HepG2 (cell line): ENCODE data around the gene TMEM139. TPM values are rescaled to one million over a fixed set of nuclear protein-coding genes. Genes with fewer than 3 reads are reported as not detected.

Experiments used
- CBX1 ChIP-seq: IDR thresholded peaks from one replicate; pipeline ENCODE4 v1.6.1; 2016; ENCODE audit warnings: antibody characterized with exemption, low read depth
- ESRRA ChIP-seq: sonication (generic); formaldehyde crosslinking; IDR thresholded peaks from 2 replicates; pipeline ENCODE4 v1.5.1; 2020; ENCODE audit warnings: mild to moderate bottlenecking, low read depth, missing genetic modification reagents
- ETV6 ChIP-seq: sonication (generic); formaldehyde crosslinking; conservative IDR thresholded peaks from 2 replicates; pipeline ENCODE4 v1.4.0; 2020; ENCODE audit warnings: missing genetic modification reagents
- FOXC1 ChIP-seq: sonication (generic); formaldehyde crosslinking; IDR thresholded peaks from 2 replicates; pipeline ENCODE4 v1.8.0; 2022; ENCODE audit warnings: mild to moderate bottlenecking, missing genetic modification reagents, borderline replicate concordance
- FOXO1 ChIP-seq: sonication (generic); formaldehyde crosslinking; IDR thresholded peaks from 2 replicates; pipeline ENCODE4 v1.4.0; 2020; ENCODE audit warnings: missing genetic modification reagents
- IKZF5 ChIP-seq: IDR thresholded peaks from 2 replicates; pipeline ENCODE4 v1.6.1; 2018; ENCODE audit warnings: missing genetic modification reagents, mild to moderate bottlenecking, missing compliant biosample characterization
- KAT2B ChIP-seq: fragments of 150-350 bp; IDR thresholded peaks from 2 replicates; pipeline ENCODE4 v1.6.1; 2014; ENCODE audit warnings: low read depth, low read length, borderline replicate concordance
- KLF16 ChIP-seq, 2 experiments: sonication (generic) in 1 of 2; formaldehyde crosslinking in 1 of 2; IDR thresholded peaks; 2 replicates each; pipeline versions ENCODE4 v1.6.1 to v1.8.0; 2016 to 2023; ENCODE audit warnings: missing genetic modification reagents in 2 of 2, missing compliant biosample characterization in 1 of 2
- MED13 ChIP-seq: sonication (generic); formaldehyde crosslinking; IDR thresholded peaks from 2 replicates; pipeline ENCODE4 v1.5.0; 2020; ENCODE audit warnings: missing genetic modification reagents
- MXD3 ChIP-seq: IDR thresholded peaks from 2 replicates; pipeline ENCODE4 v1.6.1; 2016; ENCODE audit warnings: mild to moderate bottlenecking, missing biosample characterization, missing genetic modification reagents
- NCOR1 ChIP-seq: fragments of 200-600 bp; sonication (generic); IDR thresholded peaks from 2 replicates; pipeline ENCODE4 v1.7.0; 2017; ENCODE audit warnings: antibody characterized with exemption, low read length, borderline replicate concordance
- PAX8 ChIP-seq: sonication (generic); formaldehyde crosslinking; IDR thresholded peaks from 2 replicates; pipeline ENCODE4 v1.8.0; 2022; ENCODE audit warnings: mild to moderate bottlenecking, missing genetic modification reagents, borderline replicate concordance
- PREB ChIP-seq: sonication (generic); formaldehyde crosslinking; IDR thresholded peaks from 2 replicates; pipeline ENCODE4 v1.4.0; 2020; ENCODE audit warnings: missing genetic modification reagents
- RXRB ChIP-seq: IDR thresholded peaks from 2 replicates; pipeline ENCODE4 v1.6.1; 2016; ENCODE audit warnings: borderline replicate concordance, missing genetic modification reagents, missing compliant biosample characterization
- SSRP1 ChIP-seq: IDR thresholded peaks from 2 replicates; pipeline ENCODE4 v1.6.1; 2016; ENCODE audit warnings: control low read depth
- YEATS4 ChIP-seq: sonication (generic); formaldehyde crosslinking; IDR thresholded peaks from 2 replicates; pipeline ENCODE4 v1.4.0; 2020; ENCODE audit warnings: missing genetic modification reagents, borderline replicate concordance
- ZBTB2 ChIP-seq: sonication (generic); formaldehyde crosslinking; IDR thresholded peaks from 2 replicates; pipeline ENCODE4 v1.8.0; 2022; ENCODE audit warnings: low read depth, missing genetic modification reagents
- ZBTB8A ChIP-seq: sonication (generic); formaldehyde crosslinking; IDR thresholded peaks from 2 replicates; pipeline ENCODE4 v1.4.0; 2020; ENCODE audit warnings: mild to moderate bottlenecking, low read depth, missing genetic modification reagents, borderline replicate concordance
- ZFP62 ChIP-seq: sonication (generic); formaldehyde crosslinking; IDR thresholded peaks from 2 replicates; pipeline ENCODE4 v1.4.0; 2020; ENCODE audit warnings: missing genetic modification reagents
- ZKSCAN1 ChIP-seq: fragments of 150-350 bp; IDR thresholded peaks from 2 replicates; pipeline ENCODE4 v1.6.1; 2014; ENCODE audit warnings: low read length
- ZNF276 ChIP-seq: sonication (generic); formaldehyde crosslinking; IDR thresholded peaks from 2 replicates; pipeline ENCODE4 v1.4.0; 2020; ENCODE audit warnings: mild to moderate bottlenecking, low read depth, missing genetic modification reagents
- ZNF501 ChIP-seq: sonication (generic); formaldehyde crosslinking; IDR thresholded peaks from 2 replicates; pipeline ENCODE4 v1.5.1; 2020; ENCODE audit warnings: mild to moderate bottlenecking, moderate library complexity, missing genetic modification reagents
- ZNF720 ChIP-seq: sonication (generic); formaldehyde crosslinking; IDR thresholded peaks from 2 replicates; pipeline ENCODE4 v1.4.0; 2020; ENCODE audit warnings: missing genetic modification reagents
- ZSCAN12 ChIP-seq: sonication (generic); formaldehyde crosslinking; IDR thresholded peaks from 2 replicates; pipeline ENCODE4 v1.9.0; 2021; ENCODE audit warnings: mild to moderate bottlenecking, missing genetic modification reagents
- polyA plus RNA-seq, 8 experiments: library from polyadenylated mRNA; depleted of rRNA in 3 of 8; stranded (reverse) in 7 of 8; unstranded in 1 of 8; fragments of >200 nt; fragmentation: Illumina TruSeq in 4 of 8; extraction: Trizol in 4 of 8; gene quantifications; 2 replicates each; pipeline versions ENCODE4 v1.2.1 to v1.2.3, GENCODE V29; 2011 to 2016; ENCODE audit warnings: low read depth in 4 of 8, missing spikeins in 1 of 8, mixed read lengths in 1 of 8; ENCODE audit not compliant: insufficient read depth in 1 of 8
- total RNA-seq, 5 experiments: library from RNA; depleted of rRNA; stranded (reverse); fragments of >200 nt; fragmentation: Illumina TruSeq; extraction: Trizol; gene quantifications; 2 replicates each; pipeline ENCODE4 v1.2.3, GENCODE V29; 2016; ENCODE audit warnings: low read depth in 1 of 5

Gene TMEM139
- total and polyA plus RNA-seq, 2 of the 13 experiments (the other 11 are each of a cell fraction or from before 2014, with no cell fraction given): 7.9 to 14.0 TPM

GRCh38 chr7:143248761-143249354 lies 35.9 kb upstream of the TMEM139 start (continued):
- TF ChIP-seq ZBTB2 (CRISPR knock-in tag) (no peak), ZNF720 (CRISPR knock-in tag) (no peak), ZKSCAN1 (no peak), FOXC1 (CRISPR knock-in tag) (no peak), ZSCAN12 (CRISPR knock-in tag) (no peak), KAT2B (no peak), ZNF276 (CRISPR knock-in tag) (no peak), ZFP62 (CRISPR knock-in tag) (no peak), SSRP1 (no peak), CBX1 (no peak), MXD3 (CRISPR knock-in tag) (no peak), IKZF5 (peak; percentile 80; the same call in 1 of the 2 replicates), RXRB (CRISPR knock-in tag) (peak; percentile 63), NCOR1 (peak; percentile 96), ZNF501 (CRISPR knock-in tag) (0 out of 2 replicates have a peak, but pooled peaks have one; percentile 18), ESRRA (CRISPR knock-in tag) (peak; percentile 72; the same call in 1 of the 2 replicates), FOXO1 (CRISPR knock-in tag) (0 out of 2 replicates have a peak, but pooled peaks have one; percentile 7), ETV6 (CRISPR knock-in tag) (0 out of 2 replicates have a peak, but pooled peaks have one; percentile 40), YEATS4 (CRISPR knock-in tag) (no peak; the same call in 1 of the 2 replicates), MED13 (CRISPR knock-in tag) (no peak), PAX8 (CRISPR knock-in tag) (no peak), ZBTB8A (CRISPR knock-in tag) (no peak), PREB (CRISPR knock-in tag) (no peak), KLF16 (CRISPR knock-in tag; IDR thresholded peaks at IDR 0.05) (0 out of 4 replicates have a peak, but pooled peaks of 1 of the 2 experiments have one; percentile 28)
